Measurements from ENCODE around the gene C6orf47. TPM values are rescaled to one million over a fixed set of nuclear protein-coding genes. Genes with fewer than 3 reads are reported as not detected.
A peak's percentile ranks its signal among the peaks of the same experiment; 100 is the strongest.

Gene C6orf47
- total and polyA plus RNA-seq, 2 of the 8 experiments (the other 6 are each of a cell fraction or from before 2014, with no cell fraction given) = 4.7 to 14.6 TPM

GRCh38 chr6:31631681-31632278, 28.8 kb downstream of the C6orf47 start:
- no peak overlapping the region for H2BK12ac ChIP-seq (ENCODE audit: low read depth, low read length)
- no peak overlapping the region for H2BK5ac ChIP-seq (ENCODE audit: low read depth, low read length)
- peaks cover 16 to 20% of the 10 kb centered on the region in 2 experiments for H4K20me1 ChIP-seq (replicated peaks in 1 of 2; ENCODE audit: control insufficient read depth in 1 of 2, insufficient read depth in 2 of 2, low read length in 2 of 2)
- H3K4me2 ChIP-seq (ENCODE audit: insufficient read depth in 1 of 2, low read depth in 2 of 2, low read length in 2 of 2) = no peak overlapping the region
- TF ChIP-seq ASH2L (IDR thresholded peaks at IDR 0.05; ENCODE audit: low read length) (no peak), NANOG (IDR thresholded peaks at IDR 0.05; ENCODE audit: insufficient read depth, low read depth, low read length, poor library complexity, severe bottlenecking) (no peak), CTBP2 (IDR thresholded peaks at IDR 0.05; ENCODE audit: borderline replicate concordance, insufficient read depth, insufficient read length, low read length) (no peak), POLR2AphosphoS5 (IDR thresholded peaks at IDR 0.05; ENCODE audit: low read depth, low read length) (no peak), POLR2A (IDR thresholded peaks at IDR 0.05; ENCODE audit: control extremely low read depth in 1 of 2, low read depth in 2 of 2, low read length in 2 of 2) (peak in 1 of 2 experiments; percentile 5; a peak in 1 of 3 replicates)
- no peak overlapping the region for H3K56ac ChIP-seq (replicated peaks; ENCODE audit: insufficient read length, low read depth, low read length)
- H4K5ac ChIP-seq (ENCODE audit: insufficient read length, low read depth, low read length) = no peak overlapping the region
- no peak overlapping the region for H3K9ac ChIP-seq (replicated peaks in 1 of 4; ENCODE audit: extremely low read depth in 1 of 4, low read depth in 3 of 4, low read length in 3 of 4)
- ChIA-PET POLR2A (ENCODE audit: partially characterized antibody) (interaction anchor here (0.8 to 34.9 kb wide), 4 partner anchors 6 to 29 kb away, joined by 3 to 883 read pairs (median 648); partner anchors contain the start of genes AIF1, APOM, BAG6 and C6orf47), CTCF (ENCODE audit: partially characterized antibody) (no interaction called here)
- no peaks in the 10 kb centered on the region for H3K4me1 ChIP-seq (replicated peaks in 1 of 4; ENCODE audit: control insufficient read depth in 3 of 4, insufficient read depth in 4 of 4, low read length in 3 of 4)
- no peak for FAIRE-seq
- no peaks in the 10 kb centered on the region for H3K27me3 ChIP-seq (replicated peaks in 1 of 4; ENCODE audit: control insufficient read depth in 3 of 4, extremely low read depth in 1 of 4, insufficient read depth in 3 of 4, low read length in 3 of 4)
- H4K8ac ChIP-seq (ENCODE audit: extremely low read depth, insufficient read depth, low read length) = no peak overlapping the region
- no peak overlapping the region for H3K23ac ChIP-seq (ENCODE audit: insufficient read length)
- no peak overlapping the region for H2AFZ ChIP-seq (ENCODE audit: low read length)
- no peak overlapping the region for H3K4me3 ChIP-seq (ENCODE audit: extremely low read depth in 1 of 4, insufficient read depth in 2 of 4, low read depth in 3 of 4, low read length in 4 of 4)
- no peak overlapping the region for H3K14ac ChIP-seq (ENCODE audit: insufficient read length)
- H3K79me2 ChIP-seq (ENCODE audit: control insufficient read depth in 1 of 2, insufficient read depth in 2 of 2, low read length in 2 of 2) = no peaks in the 10 kb centered on the region; a peak in 1 of 4 replicates
- H2BK20ac ChIP-seq (ENCODE audit: low read length) = no peak overlapping the region
- no peak overlapping the region for H2AK5ac ChIP-seq (ENCODE audit: low read depth, low read length)
- no peak for DNase-seq (ENCODE audit: low read depth in 1 of 2, low spot score in 2 of 2)
- H3K23me2 ChIP-seq (ENCODE audit: low read depth, low read length) = no peaks in the 10 kb centered on the region
- H3K27ac ChIP-seq (ENCODE audit: low read depth, low read length) = no peak overlapping the region
- WGBS, 2 experiments (ENCODE audit: extremely low coverage in 1 of 2, insufficient coverage in 1 of 2, insufficient read length in 1 of 2, insufficient replicate concordance in 2 of 2, low coverage in 1 of 2, low lambda C conversion rate in 2 of 2, missing lambda C conversion rate in 1 of 2) = 93% methylated on average over 18 of the region's 32 CpGs; no CpG with 5 or more reads in 1 of the 2 experiments
- peaks cover 13% of the 10 kb centered on the region; the same call in 1 of the 2 replicates for H3K79me1 ChIP-seq (ENCODE audit: low read depth, low read length)
- no peak overlapping the region for H2BK120ac ChIP-seq (replicated peaks; ENCODE audit: low read depth, low read length)
- no peak overlapping the region for H4K91ac ChIP-seq (replicated peaks; ENCODE audit: insufficient read length, low read length)
- H3K4ac ChIP-seq (replicated peaks; ENCODE audit: insufficient read length, low read depth, low read length) = no peak overlapping the region
- no peaks in the 10 kb centered on the region for H3K9me3 ChIP-seq (ENCODE audit: insufficient read depth in 2 of 2, low read depth in 1 of 2, low read length in 1 of 2)
- no peak overlapping the region for H3K18ac ChIP-seq (ENCODE audit: extremely low read depth, low read length)
- H2BK15ac ChIP-seq (ENCODE audit: low read length) = no peak overlapping the region
- H3K36me3 ChIP-seq (ENCODE audit: control insufficient read depth in 2 of 4, insufficient read depth in 4 of 4, low read length in 3 of 4) = peaks cover 82 to 100% (median 97%) of the 10 kb centered on the region in 4 experiments
